Measurements from ENCODE around the gene SLC17A7. TPM values are rescaled to one million over a fixed set of nuclear protein-coding genes. Genes with fewer than 3 reads are reported as not detected.

Gene SLC17A7
- total and polyA plus RNA-seq, 2 of the 13 experiments (the other 11 are each of a cell fraction or from before 2014, with no cell fraction given), result 0.32 TPM; not detected in 1

DNA sequence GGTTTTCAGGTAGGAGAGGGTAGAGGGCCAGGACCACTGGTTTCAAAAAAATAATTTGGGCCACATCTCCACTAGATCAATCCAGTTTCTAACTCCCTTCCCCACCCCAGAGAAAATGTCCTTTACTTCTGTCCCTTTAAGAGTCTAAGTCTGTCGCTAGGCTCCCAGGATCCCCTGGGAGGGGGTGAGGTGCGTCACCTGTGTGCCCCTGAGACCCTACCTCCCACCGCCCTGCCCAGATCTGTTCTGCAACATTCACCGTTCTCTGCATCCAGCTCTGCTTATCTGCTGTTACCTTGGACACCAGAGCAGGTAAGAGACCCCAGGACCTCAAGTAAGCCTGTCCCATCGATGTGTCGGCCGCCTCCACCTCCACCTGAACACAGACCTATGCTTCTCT lies 16.1 kb downstream of the SLC17A7 start, which contains the start of gene GFY:
Gene GFY (plus strand): TSS at position 211 of the 400 bp plus-strand sequence. CDS start 1,043 bp downstream, outside the sequence.
- intact Hi-C loops (cut with micrococcal nuclease; ENCODE audit: unreplicated experiment), result loop anchor here (5.0 kb wide), 1 partner anchor 33 kb away; no protein-coding TSS in a partner anchor
- Histone ChIP-seq H3K27ac (ENCODE audit: extremely low read length, insufficient read depth, low read length) (no peak within 1 kb of the TSS), H2AFZ (ENCODE audit: low read length) (no peak within 1 kb of the TSS), H3K4me3 (replicated peaks in 1 of 3; ENCODE audit: insufficient read depth in 1 of 3, low read depth in 2 of 3, low read length in 3 of 3) (no peak within 1 kb of the TSS), H3K27me3 (ENCODE audit: control insufficient read depth in 1 of 2, insufficient read depth in 2 of 2, low read length in 2 of 2) (peaks cover 12 to 89% of the 10 kb centered on the region in 2 experiments), H3K36me3 (replicated peaks in 1 of 2; ENCODE audit: control insufficient read depth in 1 of 2, insufficient read depth in 2 of 2, low read length in 2 of 2) (no peaks in the 10 kb centered on the region), H4K20me1 (ENCODE audit: insufficient read depth, low read length) (no peaks in the 10 kb centered on the region), H3K4me1 (ENCODE audit: insufficient read depth, low read length) (peaks cover 16% of the 10 kb centered on the region), H3K9me3 (ENCODE audit: low read length) (no peaks in the 10 kb centered on the region), H3K4me2 (ENCODE audit: low read depth, low read length) (no peak within 1 kb of the TSS), H3K79me2 (ENCODE audit: insufficient read depth, low read length) (no peaks in the 10 kb centered on the region), H3K9ac (ENCODE audit: insufficient read depth, low read depth, low read length) (no peak within 1 kb of the TSS)
- ChIA-PET CTCF (ENCODE audit: low intra/inter-chr PET ratio, low total read pairs) (no interaction called here), POLR2A (no interaction called here)
- BruUV-seq (replicated peaks), result no TSS peak
- TF ChIP-seq ZFP82 (CRISPR knock-in tag; IDR thresholded peaks at IDR 0.05; ENCODE audit: borderline replicate concordance), result no peak
- no peak for TF ChIP-seq ELF3 (CRISPR knock-in tag; IDR thresholded peaks at IDR 0.05)
- TF ChIP-seq KLF6 (CRISPR knock-in tag; IDR thresholded peaks at IDR 0.05), result no peak
- TF ChIP-seq, protein P1, sequence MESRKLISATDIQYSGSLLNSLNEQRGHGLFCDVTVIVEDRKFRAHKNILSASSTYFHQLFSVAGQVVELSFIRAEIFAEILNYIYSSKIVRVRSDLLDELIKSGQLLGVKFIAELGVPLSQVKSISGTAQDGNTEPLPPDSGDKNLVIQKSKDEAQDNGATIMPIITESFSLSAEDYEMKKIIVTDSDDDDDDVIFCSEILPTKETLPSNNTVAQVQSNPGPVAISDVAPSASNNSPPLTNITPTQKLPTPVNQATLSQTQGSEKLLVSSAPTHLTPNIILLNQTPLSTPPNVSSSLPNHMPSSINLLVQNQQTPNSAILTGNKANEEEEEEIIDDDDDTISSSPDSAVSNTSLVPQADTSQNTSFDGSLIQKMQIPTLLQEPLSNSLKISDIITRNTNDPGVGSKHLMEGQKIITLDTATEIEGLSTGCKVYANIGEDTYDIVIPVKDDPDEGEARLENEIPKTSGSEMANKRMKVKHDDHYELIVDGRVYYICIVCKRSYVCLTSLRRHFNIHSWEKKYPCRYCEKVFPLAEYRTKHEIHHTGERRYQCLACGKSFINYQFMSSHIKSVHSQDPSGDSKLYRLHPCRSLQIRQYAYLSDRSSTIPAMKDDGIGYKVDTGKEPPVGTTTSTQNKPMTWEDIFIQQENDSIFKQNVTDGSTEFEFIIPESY (CRISPR knock-in tag; IDR thresholded peaks at IDR 0.05), result no peak
- TF ChIP-seq ZNF296 (CRISPR knock-in tag; conservative IDR thresholded peaks at IDR 0.05), result no peak
- TF ChIP-seq MXD1 (CRISPR knock-in tag; IDR thresholded peaks at IDR 0.05), result no peak
- TF ChIP-seq ERF (CRISPR knock-in tag; IDR thresholded peaks at IDR 0.05), result no peak
- no peak for TF ChIP-seq SRSF4 (IDR thresholded peaks at IDR 0.05; ENCODE audit: low read depth, low read length, poor library complexity, severe bottlenecking)
- no peak for TF ChIP-seq FOXK1 (CRISPR knock-in tag; IDR thresholded peaks at IDR 0.05; ENCODE audit: borderline replicate concordance, low read depth)
- no peak for TF ChIP-seq TP53 (CRISPR knock-in tag; conservative IDR thresholded peaks at IDR 0.05)
- no peak for TF ChIP-seq ZNF724P (CRISPR knock-in tag; IDR thresholded peaks at IDR 0.05; ENCODE audit: borderline replicate concordance)
- no peak for TF ChIP-seq SALL2 (CRISPR knock-in tag; IDR thresholded peaks at IDR 0.05)
- no peak for TF ChIP-seq ZIK1 (CRISPR knock-in tag; IDR thresholded peaks at IDR 0.05; ENCODE audit: borderline replicate concordance, low read depth)
- TF ChIP-seq NR2F6 (IDR thresholded peaks at IDR 0.05), result no peak
- no peak for TF ChIP-seq NR2F6 (CRISPR knock-in tag; IDR thresholded peaks at IDR 0.05)
- no peak for TF ChIP-seq ATF7 (IDR thresholded peaks at IDR 0.05)
- no peak for TF ChIP-seq ATF7 (CRISPR knock-in tag; IDR thresholded peaks at IDR 0.05)
- no peak for TF ChIP-seq FOXJ3 (CRISPR knock-in tag; IDR thresholded peaks at IDR 0.05; ENCODE audit: borderline replicate concordance)
- FAIRE-seq (no peak), DNase-seq (ENCODE audit: low spot score) (no peak), ATAC-seq (no peak)
- in situ Hi-C loops (cut with HindIII; ENCODE audit: extremely low pct_ligation_motif_present, low pct_unique_long_range_greater_than_20kb), result loop anchor here (5.0 kb wide), 1 partner anchor 33 kb away; no protein-coding TSS in a partner anchor
- WGBS (ENCODE audit: low lambda C conversion rate), result 30% methylated on average over 7 of the region's 7 CpGs
